Activated CD4-positive, CD25-positive, alpha-beta regulatory T cell (primary cell): Measurements from ENCODE around the gene CFAP119.

ENCODE experiments used
- DNase-seq, 4 experiments: peaks; one replicate each; lab custom pipeline; 2025; lab: John Stamatoyannopoulos, UW

Gene CFAP119

GRCh38 chr16:30762991-30763725 lies 1.3 kb upstream of the CFAP119 start:
- DNase-seq, result no peak

GRCh38 chr16:30761427-30761927 lies 385 bp downstream of the CFAP119 start:
- peak in 1 of 4 experiments; percentile 22 for DNase-seq

- DNase-seq, result no peak
These were observed 1.1 kb downstream of the CFAP119 start for GRCh38 chr16:30760577-30761426.

- no peak for DNase-seq
These were observed 1.8 kb downstream of the CFAP119 start for GRCh38 chr16:30760001-30760559.

GRCh38 chr16:30758988-30759491 lies 2.8 kb downstream of the CFAP119 start:
- DNase-seq, result no peak

GRCh38 chr16:30757316-30757715 lies 4.5 kb downstream of the CFAP119 start:
- no peak for DNase-seq

GRCh38 chr16:30756781-30757100 lies 5.1 kb downstream of the CFAP119 start:
- DNase-seq, result no peak

GRCh38 chr16:30755955-30756780 lies 5.7 kb downstream of the CFAP119 start:
- no peak for DNase-seq

- DNase-seq, result no peak
These were observed 8.3 kb downstream of the CFAP119 start for GRCh38 chr16:30753596-30753995.

GRCh38 chr16:30750876-30751465 lies 10.9 kb downstream of the CFAP119 start:
- DNase-seq, result no peak

GRCh38 chr16:30750201-30750600 lies 11.7 kb downstream of the CFAP119 start:
- DNase-seq, result no peak

- DNase-seq, result no peak
These were observed 13.0 kb downstream of the CFAP119 start for GRCh38 chr16:30748634-30749445.

GRCh38 chr16:30747799-30748633 lies 13.8 kb downstream of the CFAP119 start, which contains the start of gene PHKG2:
Gene PHKG2 (plus strand): TSS chr16:30748425. CDS start chr16:30748821, 396 bp downstream.
- DNase-seq, result peak; percentile 86 to 93 (median 92)

- no peak for DNase-seq
These were observed 14.5 kb downstream of the CFAP119 start for GRCh38 chr16:30747331-30747730.

- no peak for DNase-seq
These were observed 15.2 kb downstream of the CFAP119 start for GRCh38 chr16:30746638-30747175.

GRCh38 chr16:30745082-30745481 lies 16.8 kb downstream of the CFAP119 start:
- no peak for DNase-seq

- no peak for DNase-seq
These were observed 17.7 kb downstream of the CFAP119 start for GRCh38 chr16:30744183-30744582.

GRCh38 chr16:30743716-30744115 lies 18.1 kb downstream of the CFAP119 start:
- DNase-seq, result no peak

GRCh38 chr16:30741461-30741914 lies 20.4 kb downstream of the CFAP119 start:
- DNase-seq, result no peak
